HCT116 (cell line): ENCODE results near the gene TMEM266. TPM values are rescaled to one million over a fixed set of nuclear protein-coding genes. Genes with fewer than 3 reads are reported as not detected.

ENCODE experiments used
- ATAC-seq: fragments of 200-7000 bp; cut with Tn5 transposase; 2 replicates; pipeline ENCODE4 v1.9.1; 2020; ENCODE audit warnings: mild to moderate bottlenecking, moderate library complexity
- BruUV-seq: library from RNA; stranded (reverse); fragments of 400-500 nt; replicated peaks from 2 replicates; lab custom pipeline; 2021; lab: Mats Ljungman, UMichigan
- CTCF ChIA-PET: fragments of 300-600 bp; sonication (Branson Sonifier 250); formaldehyde crosslinking; loops from one replicate; lab custom pipeline; 2021; ENCODE audit warnings: antibody characterized with exemption; lab: Charles Lee
- POLR2A ChIA-PET: fragments of 300-600, 350-600 bp; sonication (Branson Sonifier 250); formaldehyde crosslinking; loops from one replicate; lab custom pipeline; 2021; ENCODE audit warnings: antibody characterized with exemption; lab: Charles Lee
- RAD21 ChIA-PET, 2 experiments: fragments of 300-600 bp; sonication (Branson Sonifier 250); formaldehyde crosslinking; loops; one replicate each; lab custom pipeline; 2023; ENCODE audit warnings: low total read pairs in 2 of 2; ENCODE audit not compliant: uncharacterized antibody in 2 of 2, unreplicated experiment in 2 of 2, low non-redundant PET in 1 of 2; lab: Charles Lee
- DNase-seq: peaks from one replicate; pipeline ENCODE4 v3.0.0-alpha.2; 2010; ENCODE audit warnings: low read depth, low spot score
- H2AFZ ChIP-seq: fragments of 200-600 bp; shearing (Covaris generic), sonication (generic); 2 replicates; pipeline ENCODE4 v1.6.1; 2017; ENCODE audit warnings: low read depth, mixed run types, mixed read lengths, antibody characterized with exemption, low read length; ENCODE audit not compliant: poor library complexity, severe bottlenecking
- H3K27ac ChIP-seq: 2 replicates; pipeline ENCODE4 v1.5.1; 2012; ENCODE audit warnings: low read depth, low read length
- H3K27me3 ChIP-seq: fragments of 200-600 bp; sonication (generic); 2 replicates; pipeline ENCODE4 v1.6.1; 2016; ENCODE audit warnings: mixed run types, low read length, mixed read lengths; ENCODE audit not compliant: insufficient read depth
- H3K36me3 ChIP-seq, 2 experiments: fragments of 200-500 bp in 1 of 2; fragments of 200-600 bp in 1 of 2; sonication (Bioruptor generic) in 1 of 2; sonication (generic) in 1 of 2; 2 replicates each; pipeline versions ENCODE4 v1.5.1 to v1.6.1; 2014 to 2016; ENCODE audit warnings: low read length in 2 of 2, inconsistent platforms in 1 of 2, mixed read lengths in 1 of 2, mixed run types in 1 of 2; ENCODE audit not compliant: insufficient read depth in 2 of 2, control insufficient read depth in 1 of 2
- H3K4me1 ChIP-seq, 2 experiments: fragments of 200-600 bp in 1 of 2; sonication (generic) in 1 of 2; 2 replicates each; pipeline versions ENCODE4 v1.5.1 to v1.6.1; 2012 to 2017; ENCODE audit warnings: low read length in 2 of 2, inconsistent platforms in 1 of 2, mild to moderate bottlenecking in 1 of 2, mixed read lengths in 1 of 2, mixed run types in 1 of 2, moderate library complexity in 1 of 2; ENCODE audit not compliant: insufficient read depth in 2 of 2, control insufficient read depth in 1 of 2
- H3K4me2 ChIP-seq: fragments of 200-600 bp; sonication (generic); 2 replicates; pipeline ENCODE4 v1.6.1; 2017; ENCODE audit warnings: mixed run types, low read length, mixed read lengths
- H3K4me3 ChIP-seq, 2 experiments: fragments of 200-600 bp in 1 of 2; sonication (generic) in 1 of 2; replicated peaks in 1 of 2; 2 replicates each; pipeline ENCODE4 v1.5.1; 2011 to 2016; ENCODE audit warnings: low read length in 2 of 2, control low read depth in 1 of 2, low read depth in 1 of 2, mild to moderate bottlenecking in 1 of 2, mixed read lengths in 1 of 2, mixed run types in 1 of 2
- H3K79me2 ChIP-seq: fragments of 200-600 bp; sonication (generic); 2 replicates; pipeline ENCODE4 v1.6.1; 2017; ENCODE audit warnings: mild to moderate bottlenecking, mixed run types, low read length, moderate library complexity, mixed read lengths; ENCODE audit not compliant: insufficient read depth
- H3K9ac ChIP-seq: fragments of 200-600 bp; sonication (generic); 2 replicates; pipeline ENCODE4 v1.6.1; 2016; ENCODE audit warnings: low read length, mixed read lengths
- H3K9me2 ChIP-seq: fragments of 200-600 bp; sonication (generic), shearing (Covaris generic); 2 replicates; pipeline ENCODE4 v1.6.1; 2017; ENCODE audit warnings: mixed run types, mild to moderate bottlenecking, moderate library complexity; ENCODE audit not compliant: insufficient read depth
- H3K9me3 ChIP-seq, 2 experiments: fragments of 200-500 bp in 1 of 2; fragments of 200-600 bp in 1 of 2; sonication (Bioruptor generic) in 1 of 2; sonication (generic) in 1 of 2; 2 replicates each; pipeline ENCODE4 v1.6.1; 2014 to 2017; ENCODE audit warnings: low read length in 2 of 2, mixed read lengths in 2 of 2, inconsistent platforms in 1 of 2, low read depth in 1 of 2, mild to moderate bottlenecking in 1 of 2, mixed run types in 1 of 2, moderate library complexity in 1 of 2; ENCODE audit not compliant: control insufficient read depth in 1 of 2, insufficient read depth in 1 of 2
- H4K20me1 ChIP-seq: fragments of 200-600 bp; sonication (generic), shearing (Covaris generic); 2 replicates; pipeline ENCODE4 v1.6.1; 2017; ENCODE audit warnings: mixed run types, mild to moderate bottlenecking, moderate library complexity; ENCODE audit not compliant: insufficient read depth
- CBX3 ChIP-seq: IDR thresholded peaks from 2 replicates; pipeline ENCODE4 v1.6.1; 2012; ENCODE audit warnings: low read depth
- POLR2A ChIP-seq: IDR thresholded peaks from 2 replicates; pipeline ENCODE4 v1.7.0; 2011; ENCODE audit warnings: borderline replicate concordance; ENCODE audit not compliant: insufficient read depth, insufficient read length; ENCODE audit errors: extremely low read depth
- POLR2AphosphoS5 ChIP-seq: IDR thresholded peaks from 2 replicates; pipeline ENCODE4 v1.6.1; 2011; ENCODE audit warnings: mild to moderate bottlenecking, low read depth, low read length, moderate library complexity
- REST ChIP-seq: IDR thresholded peaks from 2 replicates; pipeline ENCODE4 v1.6.1; 2012; ENCODE audit warnings: low read depth
- SIN3A ChIP-seq: IDR thresholded peaks from 2 replicates; pipeline ENCODE4 v1.6.1; 2012; ENCODE audit warnings: low read depth
- TCF7L2 ChIP-seq: IDR thresholded peaks from 2 replicates; pipeline ENCODE4 v1.7.0; 2011; ENCODE audit warnings: borderline replicate concordance, inconsistent platforms; ENCODE audit not compliant: insufficient read depth, insufficient read length; ENCODE audit errors: extremely low read depth
- ZFX ChIP-seq: fragments of 450-650 bp; IDR thresholded peaks from 2 replicates; pipeline ENCODE4 v1.6.1; 2017
- intact Hi-C: fragments of 100-400 bp; cut with micrococcal nuclease; formaldehyde crosslinking; loops from 2 replicates; pipeline ENCODE4 v1.10.0; 2022
- total RNA-seq: library from RNA; stranded (reverse); gene quantifications from one replicate; pipeline ENCODE4 v1.2.1, GENCODE V29; 2021; ENCODE audit not compliant: unreplicated experiment

TMEM266 gene
- total RNA-seq, 1 experiment from 2014 or later: 0.91 TPM

GRCh38 chr15:76075046-76075445 is 15.3 kb downstream of the TMEM266 start (continued):
- no peak for TF ChIP-seq REST
- no peak for TF ChIP-seq SIN3A
- no peak for TF ChIP-seq TCF7L2

GRCh38 chr15:76078285-76078877 is 18.6 kb downstream of the TMEM266 start:
- POLR2A ChIA-PET: no interaction called here
- H3K27me3 ChIP-seq: no peaks in the 10 kb centered on the region

More at GRCh38 chr15:76078285-76078877, 18.6 kb downstream of the TMEM266 start:
- TF ChIP-seq ZFX: no peak
- TF ChIP-seq CBX3: no peak
- TF ChIP-seq POLR2AphosphoS5: no peak
- no peak for TF ChIP-seq POLR2A
- no TSS peak for BruUV-seq
- no peaks in the 10 kb centered on the region for H3K36me3 ChIP-seq
- H4K20me1 ChIP-seq: no peaks in the 10 kb centered on the region
- no peaks in the 10 kb centered on the region for H3K79me2 ChIP-seq
- intact Hi-C loops: no loop called here
- no peak overlapping the region for H3K4me2 ChIP-seq
- H2AFZ ChIP-seq: no peak overlapping the region
- H3K9me2 ChIP-seq: no peaks in the 10 kb centered on the region
- CTCF ChIA-PET: no interaction called here
- DNase-seq: no peak
- no peaks in the 10 kb centered on the region for H3K9me3 ChIP-seq
- RAD21 ChIA-PET: interaction anchor here in 1 of 2 experiments (0.7 kb wide), 1 partner anchor 34 kb away, joined by 3 read pairs; no protein-coding TSS in a partner anchor
- peaks cover 0 to 4% of the 10 kb centered on the region in 2 experiments; a peak in 1 of 4 replicates for H3K4me1 ChIP-seq
- no peak overlapping the region for H3K4me3 ChIP-seq
- no peak overlapping the region for H3K27ac ChIP-seq
- no peak overlapping the region for H3K9ac ChIP-seq
- ATAC-seq: no peak
